NCI-H2196 (cell line): ENCODE measurements around the gene NME8.

Experiments used
- DNase-seq: peaks from one replicate; lab custom pipeline; 2025; ENCODE audit not compliant: unreplicated experiment; lab: John Stamatoyannopoulos, UW

The NME8 gene

GRCh38 chr7:37932543-37932942 is 84.1 kb downstream of the NME8 start:
- DNase-seq: no peak

GRCh38 chr7:37933018-37933566 is 84.7 kb downstream of the NME8 start:
- DNase-seq: no peak

- DNase-seq: no peak
These were observed 94.7 kb downstream of the NME8 start for GRCh38 chr7:37942934-37943610.

- no peak for DNase-seq
These were observed 95.7 kb downstream of the NME8 start for GRCh38 chr7:37943905-37944736.

GRCh38 chr7:37944737-37945054 is 96.3 kb downstream of the NME8 start:
- DNase-seq: no peak

GRCh38 chr7:37945336-37945735 is 96.9 kb downstream of the NME8 start:
- no peak for DNase-seq

GRCh38 chr7:37947138-37947940 is 98.9 kb downstream of the NME8 start:
- DNase-seq: no peak

GRCh38 chr7:37947941-37948210 is 99.5 kb downstream of the NME8 start:
- DNase-seq: no peak
